8988T (cell line): ENCODE measurements around the gene BEGAIN.

ENCODE experiments used
- DNase-seq: peaks from one replicate; pipeline ENCODE4 v3.0.0; 2011

Gene BEGAIN

DNA sequence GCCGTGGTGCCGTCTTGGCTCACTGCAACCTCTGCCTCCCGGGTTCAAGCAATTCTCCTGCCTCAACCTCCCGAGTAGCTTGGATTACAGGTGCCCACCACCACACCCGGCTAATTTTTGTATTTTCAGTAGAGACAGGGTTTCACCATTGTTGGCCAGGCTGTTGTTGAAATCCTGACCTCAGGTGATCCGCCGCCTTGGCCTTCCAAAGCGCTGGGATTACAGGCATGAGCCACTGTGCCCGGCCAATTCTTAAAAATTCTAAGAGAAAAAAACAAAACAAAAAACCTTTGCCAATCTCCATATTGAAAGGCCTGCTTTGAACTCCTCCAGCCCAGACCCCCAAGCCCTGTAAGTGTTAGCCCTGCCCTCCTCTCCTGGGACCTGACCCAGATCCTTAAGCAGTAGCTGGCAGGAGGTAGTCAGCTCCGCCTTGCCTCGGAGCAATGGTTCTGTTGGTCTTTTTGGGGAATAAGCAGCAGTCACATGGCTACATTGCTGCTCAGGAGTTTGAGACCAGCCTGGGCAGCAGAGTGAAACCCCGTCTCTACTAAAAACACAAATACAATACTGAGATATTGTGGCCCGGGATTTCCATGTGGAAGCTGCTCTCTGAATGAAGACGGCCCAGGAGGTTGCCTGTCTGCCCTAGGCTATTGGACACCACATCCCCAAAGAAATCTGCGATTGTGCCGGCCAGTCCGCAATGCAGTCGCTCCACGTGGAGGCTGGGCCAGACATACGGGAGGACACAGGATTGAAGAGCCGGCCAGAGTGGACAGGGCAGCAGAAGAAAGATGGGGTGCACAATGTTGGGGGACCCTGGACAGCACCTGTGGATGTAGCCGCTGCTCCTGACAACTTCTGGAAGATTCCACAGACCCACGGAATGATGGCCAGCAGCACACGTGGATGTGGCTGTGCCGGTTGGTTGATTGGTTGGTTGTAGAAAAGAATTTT lies 28.8 kb upstream of the BEGAIN start:
- DNase-seq, result no peak

DNA sequence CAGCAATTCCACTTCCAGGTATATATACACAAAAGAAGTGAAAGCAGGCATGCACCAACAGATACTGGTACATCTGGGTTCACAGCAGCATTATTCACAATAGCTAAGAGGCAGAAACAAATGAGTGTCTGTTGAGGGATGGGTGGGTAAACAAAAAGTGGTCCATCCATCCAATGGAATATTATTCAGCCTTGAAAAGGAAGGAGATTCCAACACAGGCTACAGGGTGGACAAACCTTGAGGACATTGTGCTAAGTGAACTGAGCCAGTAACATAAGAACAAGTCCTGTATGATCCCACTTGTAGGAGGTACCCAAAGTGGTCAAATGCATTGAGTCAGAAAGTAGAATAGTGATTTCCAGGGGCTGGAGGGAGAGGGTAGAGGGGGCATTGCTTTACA lies 27.6 kb upstream of the BEGAIN start:
- DNase-seq, result no peak

DNA sequence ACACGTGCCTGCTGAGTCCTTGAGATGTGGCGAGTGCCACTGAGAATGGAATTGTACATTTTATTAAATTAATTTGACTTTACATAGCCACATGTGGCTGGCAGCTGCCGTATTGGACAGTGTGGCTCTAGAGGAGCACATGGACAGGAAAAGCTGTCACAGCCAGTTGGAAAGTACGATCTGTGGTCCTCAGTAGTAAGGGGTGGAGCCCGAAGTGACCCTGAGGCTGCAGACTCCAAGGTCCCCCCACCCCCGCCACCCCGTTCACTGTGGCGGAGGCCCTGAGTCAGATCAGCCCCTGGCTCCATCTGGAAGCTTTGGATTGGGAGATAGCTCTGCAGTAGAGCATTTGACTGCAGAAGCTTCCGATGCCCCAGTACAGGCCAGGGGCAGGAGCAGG lies 25.8 kb upstream of the BEGAIN start:
- no peak for DNase-seq

DNA sequence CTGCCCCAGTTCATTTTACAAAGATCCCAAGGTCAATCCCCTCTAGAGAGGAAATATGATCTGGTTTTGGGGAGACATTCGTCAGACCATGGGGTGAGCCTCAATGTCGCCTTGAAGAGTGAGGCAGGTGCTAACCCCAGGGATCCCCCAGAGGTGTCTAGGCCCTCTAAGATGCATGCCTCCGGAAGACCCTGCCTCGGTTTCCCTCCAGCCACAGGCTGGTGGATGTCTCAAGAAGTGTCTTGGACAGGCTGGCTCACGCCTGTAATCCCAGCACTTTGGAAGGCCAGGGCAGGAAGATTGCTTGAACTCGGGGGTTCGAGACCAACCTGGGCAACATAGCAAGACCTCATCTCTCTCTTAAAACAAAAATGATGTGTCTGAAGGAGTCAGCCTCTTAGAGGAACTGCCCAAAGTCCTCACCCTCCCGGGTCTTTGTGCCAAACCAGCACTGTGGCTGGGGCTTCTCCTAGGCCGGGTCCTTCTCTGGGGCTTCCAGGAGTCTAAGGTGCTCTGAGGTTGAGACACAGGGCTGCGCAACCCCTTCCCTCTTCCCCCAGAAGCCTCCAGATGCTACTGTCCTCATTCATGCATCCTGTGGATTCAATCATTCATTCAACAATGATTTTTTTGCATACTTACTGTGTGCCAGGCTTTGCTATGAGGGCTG lies 24.7 kb upstream of the BEGAIN start:
- no peak for DNase-seq

DNA sequence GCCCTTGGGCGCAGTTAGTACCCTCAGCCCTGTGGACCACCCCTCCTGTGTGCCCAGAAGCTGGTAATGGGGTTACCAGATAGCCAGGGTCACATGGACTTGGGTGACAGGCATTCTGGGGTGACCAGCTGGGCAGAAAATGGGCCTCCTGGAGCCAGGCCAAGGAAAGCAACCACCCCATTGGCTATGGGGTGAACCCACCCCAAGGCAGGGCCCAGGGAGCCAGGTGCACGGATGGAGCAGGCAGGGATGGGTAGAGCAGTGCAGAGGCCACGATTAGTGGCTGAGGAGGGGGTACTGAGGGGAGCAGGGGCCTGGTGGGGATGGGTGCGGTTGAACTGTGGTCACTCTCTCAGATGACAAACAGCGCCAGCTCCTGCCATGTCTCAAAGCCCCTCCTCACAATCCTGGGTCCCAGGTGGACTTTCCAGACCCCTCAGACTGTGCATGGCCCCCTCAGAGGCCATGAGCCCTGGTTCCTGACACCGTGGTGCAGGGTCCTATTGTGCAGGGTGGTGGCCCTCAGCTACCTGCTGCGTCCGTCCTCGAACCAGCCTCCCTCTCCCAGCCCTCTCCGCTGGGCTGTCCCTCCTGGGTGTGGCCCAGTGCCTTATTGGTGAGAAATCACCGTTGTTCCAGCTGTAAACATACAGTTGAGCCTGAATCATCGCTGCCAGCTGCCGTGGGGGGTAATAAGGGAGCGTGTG lies 23.4 kb upstream of the BEGAIN start:
- no peak for DNase-seq

DNA sequence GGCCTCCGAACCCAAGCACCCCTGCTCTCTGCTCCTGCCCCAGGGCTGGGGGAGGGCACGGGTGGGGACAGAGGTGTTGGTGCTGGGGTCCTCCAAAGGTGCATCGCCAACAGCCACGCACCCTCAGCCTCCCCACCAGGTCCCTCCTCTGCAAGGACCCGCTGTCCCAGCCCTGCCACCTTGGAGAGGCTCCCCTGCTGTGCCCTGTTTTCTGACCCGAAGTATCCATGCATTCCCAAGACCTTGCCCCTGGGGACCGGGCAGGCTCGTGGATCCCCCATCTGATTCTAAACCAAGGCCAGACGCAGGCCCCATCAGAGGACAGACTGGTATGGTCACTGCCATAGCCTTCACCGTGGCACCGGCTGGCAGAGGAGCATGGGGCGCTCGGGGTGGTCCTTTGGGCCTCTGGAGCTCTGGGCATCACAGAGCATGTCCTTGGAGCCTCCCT lies 22.7 kb upstream of the BEGAIN start:
- no peak for DNase-seq

DNA sequence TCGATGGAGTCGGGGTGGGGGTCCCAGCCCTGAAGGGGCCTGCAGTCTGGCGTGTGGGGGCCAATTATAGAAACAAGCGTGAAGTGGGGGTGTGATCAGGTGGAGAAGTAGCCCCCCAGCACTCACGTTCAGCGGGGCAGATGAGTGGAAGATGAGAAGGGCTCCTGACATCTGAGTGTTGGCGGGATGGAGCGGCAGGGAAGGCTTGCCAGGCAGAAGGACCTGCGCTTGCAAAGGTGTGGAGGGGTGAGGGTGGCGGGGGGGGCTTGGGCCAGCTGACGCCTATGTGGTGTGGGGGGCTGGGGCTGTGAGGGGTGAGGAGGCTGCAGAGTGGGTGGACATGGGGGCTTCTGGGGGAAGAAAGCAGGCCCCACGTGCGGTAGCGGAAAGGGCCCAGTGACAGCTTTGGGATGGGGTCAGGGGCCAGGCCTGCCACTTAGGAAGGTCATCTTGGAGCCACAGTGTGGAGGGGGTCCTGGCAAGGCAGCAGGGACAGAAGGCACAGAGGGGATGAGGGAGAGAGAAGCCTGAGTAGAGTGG lies 22.2 kb upstream of the BEGAIN start:
- no peak for DNase-seq

DNA sequence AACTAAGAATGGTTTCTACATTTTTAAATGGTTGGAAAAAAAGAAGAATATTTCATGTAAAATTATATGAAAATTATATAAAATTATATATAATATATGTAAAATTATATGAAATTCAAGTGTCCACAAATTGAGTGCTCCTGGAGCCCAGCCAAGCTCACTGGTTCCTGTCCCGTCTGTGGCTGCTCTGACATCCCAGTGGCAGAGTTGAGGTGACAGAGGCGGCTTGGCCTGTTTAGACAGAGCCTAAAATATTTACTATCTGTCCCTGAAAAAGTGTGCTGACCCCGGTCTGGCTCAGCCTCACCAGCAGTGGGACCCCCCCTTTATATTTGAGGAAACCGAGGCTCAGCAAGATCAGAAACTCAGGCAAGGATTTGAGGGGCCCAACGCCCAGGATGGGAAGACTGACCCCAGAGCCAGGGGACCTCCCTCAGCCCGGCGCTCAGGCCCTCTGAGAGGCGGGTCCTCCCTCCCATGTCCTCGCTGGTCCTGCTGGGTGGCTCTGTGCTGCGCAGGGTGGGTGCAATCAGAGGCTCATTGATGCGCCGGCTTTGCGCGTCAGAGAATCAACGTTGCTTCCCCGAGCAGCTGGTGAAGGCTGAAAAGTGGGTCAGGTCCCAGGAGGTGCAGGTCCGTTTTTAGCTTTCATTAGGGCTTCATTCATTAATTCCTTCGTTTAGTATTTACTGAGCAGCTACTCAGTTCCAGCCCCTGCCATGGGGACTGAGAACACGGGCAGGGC lies 21.5 kb upstream of the BEGAIN start:
- no peak for DNase-seq

DNA sequence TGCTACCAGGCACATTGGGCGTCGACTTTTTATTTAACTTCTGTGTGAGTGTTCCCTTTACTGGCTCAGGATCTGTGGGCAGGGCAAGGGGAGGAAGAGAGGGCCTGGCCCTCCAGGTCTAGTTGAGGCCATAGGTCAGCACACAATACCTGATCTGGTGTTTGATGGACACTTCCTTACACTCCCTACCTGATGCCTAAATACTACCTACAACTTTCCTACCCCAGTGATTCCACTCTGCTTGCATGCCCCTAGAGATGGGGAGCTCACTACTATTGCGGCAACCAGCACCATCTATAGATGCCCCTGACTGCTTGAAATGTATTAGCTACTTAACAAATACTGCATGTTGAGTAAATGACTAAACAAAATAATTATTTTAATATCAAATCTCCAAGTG lies 20.8 kb upstream of the BEGAIN start:
- no peak for DNase-seq

DNA sequence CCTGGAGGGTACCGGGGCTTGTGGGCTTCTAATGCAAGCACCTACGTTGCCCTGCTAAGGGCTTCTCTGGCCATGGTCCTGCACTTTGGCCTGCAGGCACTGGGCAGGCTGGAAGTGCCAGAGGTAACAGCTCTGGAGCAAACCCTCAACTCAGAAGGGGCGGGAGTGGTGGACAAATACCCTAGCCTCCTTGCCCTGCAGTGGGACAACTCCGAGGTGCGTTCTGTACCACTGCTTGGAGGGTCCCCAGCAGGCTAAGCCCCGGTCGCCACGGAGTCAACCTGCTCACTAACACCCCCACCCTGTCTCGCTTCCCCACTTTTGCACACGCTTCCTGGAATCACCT lies 20.4 kb upstream of the BEGAIN start:
- no peak for DNase-seq

DNA sequence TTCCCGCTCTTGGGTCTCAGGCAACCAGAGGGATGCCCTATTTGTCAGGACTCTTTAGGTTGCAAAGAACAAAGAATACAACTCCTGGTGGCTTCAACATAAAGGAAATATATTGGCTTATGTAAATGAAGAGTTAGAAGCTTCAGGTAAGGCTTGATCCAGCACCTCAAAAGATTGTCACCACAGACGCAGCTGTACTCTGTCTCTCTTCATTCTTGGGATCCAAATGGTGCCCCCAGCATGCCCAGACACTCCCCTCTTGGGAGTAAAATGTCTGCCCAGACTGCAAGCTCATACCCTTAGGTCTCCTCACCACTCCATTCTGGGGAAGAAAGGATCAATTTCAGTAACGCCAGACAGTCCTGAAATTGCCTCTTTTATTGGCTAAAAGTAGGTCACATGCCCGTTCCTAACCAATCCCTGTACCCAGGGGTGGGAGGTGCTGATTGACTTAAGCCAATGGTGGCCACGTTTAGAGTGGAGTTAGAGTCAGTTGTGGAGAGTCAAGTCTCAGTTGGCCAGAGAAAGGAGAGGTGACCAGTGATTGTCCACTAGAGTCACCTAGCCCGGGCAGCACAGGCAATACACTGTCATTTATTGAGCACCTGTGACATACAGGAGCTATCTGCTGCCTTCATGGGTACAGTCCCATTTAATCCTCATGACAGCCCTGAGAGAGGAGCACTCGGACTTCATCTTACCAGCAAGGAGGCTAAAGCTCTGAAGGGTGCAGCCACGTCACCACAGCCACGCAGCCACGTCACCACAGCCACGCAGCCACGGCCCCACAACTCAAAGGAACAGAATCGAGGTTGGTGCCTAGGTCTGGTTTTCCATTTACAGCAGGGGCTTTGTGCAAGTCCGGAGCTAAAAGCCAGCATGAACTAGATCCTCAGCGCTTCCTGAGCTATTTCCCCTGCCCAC lies 19.7 kb upstream of the BEGAIN start:
- DNase-seq, result no peak

DNA sequence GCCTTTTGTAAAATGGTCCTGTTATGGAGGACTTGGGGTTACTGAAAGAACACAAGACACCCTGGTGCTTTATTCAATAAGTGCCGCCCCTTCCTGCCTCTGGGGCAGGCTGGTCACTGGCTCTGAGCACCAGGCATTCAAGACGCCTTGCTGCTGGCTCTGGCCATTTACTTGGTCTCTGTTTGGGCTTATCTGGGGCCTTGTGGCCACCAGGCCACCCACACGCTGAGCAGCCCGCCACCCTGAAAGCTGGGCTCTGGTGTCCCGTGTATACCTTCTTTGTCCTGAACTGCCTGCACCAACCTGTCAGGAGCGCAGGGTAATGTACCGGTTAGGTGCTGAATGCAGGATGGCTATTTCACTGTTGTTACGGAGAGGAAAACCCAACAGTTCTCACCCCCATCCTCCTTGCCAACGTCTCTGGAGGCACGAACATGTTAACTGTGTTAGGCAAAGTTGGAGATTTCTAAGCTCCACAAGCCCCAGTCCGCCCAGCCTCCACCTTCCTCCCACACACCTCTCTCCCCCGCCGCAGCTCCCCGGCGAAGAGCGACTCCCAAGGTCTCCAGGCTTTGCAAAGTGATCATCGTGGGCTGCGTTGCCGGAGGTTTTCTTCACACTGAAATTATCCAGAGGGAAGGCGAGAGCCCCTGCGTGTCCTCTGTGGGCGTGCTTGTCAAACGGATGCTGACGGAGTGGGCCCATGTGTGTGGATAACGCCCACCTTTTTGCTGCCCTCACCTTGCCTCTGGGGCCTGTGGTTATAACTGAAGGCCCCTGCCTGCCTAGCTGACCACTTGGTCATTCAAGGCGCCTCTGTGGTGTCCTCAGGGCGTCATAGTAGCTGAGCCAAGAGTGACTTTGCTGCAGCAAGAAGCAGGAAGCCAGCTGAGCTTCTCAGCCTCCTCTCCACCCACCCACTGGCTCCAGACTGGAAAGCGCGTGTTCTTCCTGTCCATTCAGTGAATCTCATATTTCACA lies 18.8 kb upstream of the BEGAIN start:
- DNase-seq, result no peak

DNA sequence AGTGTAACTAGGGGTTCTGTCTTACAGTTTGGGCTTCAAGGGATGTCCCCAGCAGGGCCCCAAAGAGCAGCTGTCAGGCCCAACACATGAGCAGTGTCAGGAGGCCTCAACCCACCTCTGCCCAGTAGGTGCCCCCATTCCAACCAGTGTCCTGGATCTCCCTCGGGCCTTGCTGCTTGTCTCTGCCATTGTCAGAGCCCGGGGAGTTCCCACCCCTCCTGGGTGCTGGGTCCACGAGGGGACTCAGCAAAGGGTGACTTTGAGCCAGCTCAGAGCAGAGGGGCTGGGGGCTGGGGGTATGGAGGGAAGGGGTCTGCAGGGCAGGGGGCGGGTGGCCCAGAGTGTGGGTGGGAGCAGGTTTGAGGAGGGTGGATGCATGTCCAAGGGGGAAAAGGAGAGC lies 18.0 kb upstream of the BEGAIN start:
- no peak for DNase-seq

DNA sequence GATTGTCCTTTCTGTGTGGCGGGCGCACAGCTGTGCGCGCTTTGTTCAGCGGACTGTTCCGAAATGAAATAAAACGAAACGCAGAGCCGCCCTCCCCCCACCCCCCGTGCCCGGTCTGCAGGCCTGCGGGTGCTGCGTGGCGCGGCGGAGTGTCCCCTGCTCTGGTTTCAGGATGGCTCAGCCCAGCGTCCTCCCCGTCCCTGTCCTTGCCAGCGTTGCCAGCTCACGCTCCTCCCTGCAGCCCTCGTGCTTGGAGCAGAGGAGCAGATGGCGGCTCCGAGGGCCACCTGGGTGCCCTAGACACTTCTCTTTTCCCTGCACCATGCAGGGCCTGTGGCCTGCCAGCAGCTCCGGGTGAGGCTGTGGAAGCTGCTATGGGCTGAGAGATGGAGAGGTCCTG lies 17.5 kb upstream of the BEGAIN start:
- DNase-seq, result no peak

DNA sequence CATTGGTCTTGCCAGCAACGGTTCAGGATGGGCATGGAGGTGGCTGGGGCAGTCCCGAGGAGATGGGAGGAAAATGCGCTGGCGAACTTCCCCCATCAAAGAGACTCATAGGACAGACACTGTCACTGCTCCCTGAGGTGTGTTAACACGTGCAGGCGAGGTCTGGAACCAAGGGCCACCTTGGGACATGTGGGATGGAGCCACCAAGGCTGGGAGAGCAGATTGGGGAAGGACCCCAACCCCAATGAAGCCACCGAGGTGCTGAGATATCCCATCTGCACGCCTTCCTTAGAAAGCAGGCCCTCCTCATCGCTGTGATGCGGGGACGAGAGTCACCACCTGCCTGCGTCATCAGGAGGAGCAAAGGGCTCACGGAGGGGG lies 16.9 kb upstream of the BEGAIN start:
- no peak for DNase-seq

DNA sequence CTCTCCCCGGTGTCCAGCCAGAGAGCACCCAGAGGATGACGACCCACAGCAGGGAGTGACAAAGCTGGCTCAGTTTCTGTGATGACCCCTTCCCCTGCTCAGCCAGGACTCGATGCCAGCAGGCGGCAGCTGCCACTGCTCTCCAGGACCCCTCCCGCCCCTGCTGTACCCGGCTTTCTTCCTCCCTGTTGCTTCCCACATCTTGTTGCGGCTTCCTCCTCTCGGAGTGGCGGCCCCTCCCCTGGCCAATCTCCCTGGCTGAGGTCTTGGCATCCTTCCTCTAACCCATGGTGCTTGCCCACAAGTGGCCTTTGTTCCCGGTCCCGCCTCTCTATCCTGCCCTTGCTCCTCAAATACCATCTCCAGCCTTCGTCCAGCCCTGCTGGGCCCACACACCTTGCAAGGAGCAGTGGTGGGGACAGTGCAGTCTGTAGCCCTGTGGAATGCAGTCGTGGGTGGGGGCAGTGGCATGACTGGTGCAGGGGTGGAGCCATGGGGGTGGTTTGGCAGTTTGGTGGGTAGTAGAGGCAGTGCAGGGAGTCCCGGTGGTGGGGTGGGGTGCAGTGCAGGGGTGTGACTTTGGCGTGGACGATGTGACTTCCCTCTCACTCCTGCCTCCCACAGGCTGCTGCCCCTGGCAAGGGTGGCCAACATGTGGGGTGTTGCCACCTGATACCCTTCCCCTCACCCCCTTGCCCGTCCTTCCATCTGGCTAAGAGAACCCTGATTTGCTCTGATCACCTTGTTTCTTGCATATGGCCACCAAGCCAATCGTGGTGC lies 16.3 kb upstream of the BEGAIN start:
- no peak for DNase-seq

DNA sequence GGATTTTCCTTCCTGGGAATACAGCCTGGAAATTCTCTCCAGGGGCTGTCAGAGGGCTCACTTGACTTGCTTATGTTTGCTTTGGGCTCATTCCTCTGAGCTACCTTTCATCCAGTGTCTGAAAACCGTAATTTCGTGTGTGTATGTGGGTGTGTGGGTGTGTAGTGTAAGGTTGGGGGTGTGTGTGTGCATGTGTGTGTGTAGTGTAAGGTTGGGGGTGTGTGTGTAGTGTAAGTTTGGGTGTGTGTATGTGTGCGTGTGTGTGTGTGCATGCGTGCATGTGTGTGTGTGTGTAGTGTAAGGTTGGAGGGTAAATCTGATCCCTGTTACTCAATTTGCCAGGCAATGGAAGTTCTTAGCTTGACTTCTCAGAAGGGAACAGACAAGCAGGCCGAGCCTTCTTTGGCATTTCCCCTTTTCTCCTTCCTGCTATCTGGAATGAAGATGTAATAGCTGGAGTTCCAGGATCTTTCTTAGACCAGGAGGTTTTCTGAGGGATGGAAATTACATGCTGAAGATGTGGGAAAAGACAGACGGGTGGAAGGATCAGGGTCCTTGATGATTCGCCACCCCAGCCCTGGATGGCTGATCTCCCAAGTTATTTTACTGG lies 15.5 kb upstream of the BEGAIN start:
- no peak for DNase-seq

DNA sequence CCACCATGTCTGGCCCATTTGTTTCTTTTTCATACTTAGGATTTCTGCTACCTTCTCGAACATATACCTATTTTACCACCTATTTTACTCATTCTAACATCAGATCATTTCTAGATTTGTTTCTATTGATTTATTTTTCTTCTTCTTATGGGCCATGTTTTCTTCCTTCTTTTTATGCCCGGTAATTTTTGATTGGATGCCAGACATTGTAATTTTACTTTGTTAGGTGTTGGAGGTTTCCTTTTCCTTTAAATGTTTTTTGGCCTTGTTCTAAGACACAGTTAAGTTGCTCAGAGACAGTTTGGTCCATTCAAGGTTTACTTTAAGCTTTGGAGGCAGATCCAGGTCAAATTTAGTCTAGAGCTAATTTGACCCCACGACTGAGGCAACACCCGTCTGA lies 14.7 kb upstream of the BEGAIN start:
- no peak for DNase-seq

DNA sequence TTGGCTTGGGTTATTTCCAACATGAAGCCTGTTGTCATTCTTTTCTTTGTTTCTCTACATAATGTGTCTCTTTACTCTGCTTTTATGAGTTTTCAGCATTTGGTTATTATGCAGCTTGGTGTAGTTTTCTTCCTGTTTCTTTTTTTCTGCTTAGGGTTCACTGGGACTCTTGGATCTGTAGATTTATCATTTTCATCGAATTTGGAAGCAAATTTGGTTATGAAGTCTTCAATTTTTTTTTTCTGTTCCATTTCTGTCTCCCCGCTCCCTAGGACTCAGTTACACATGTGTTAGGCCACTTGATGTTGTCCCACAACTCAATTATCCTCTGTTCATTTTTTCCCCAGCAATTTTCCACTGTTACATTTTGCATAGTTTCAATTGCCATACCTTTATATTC lies 13.8 kb upstream of the BEGAIN start:
- DNase-seq, result no peak
